ENCODE results near the gene CRYBG1.

CRYBG1 gene

DNA sequence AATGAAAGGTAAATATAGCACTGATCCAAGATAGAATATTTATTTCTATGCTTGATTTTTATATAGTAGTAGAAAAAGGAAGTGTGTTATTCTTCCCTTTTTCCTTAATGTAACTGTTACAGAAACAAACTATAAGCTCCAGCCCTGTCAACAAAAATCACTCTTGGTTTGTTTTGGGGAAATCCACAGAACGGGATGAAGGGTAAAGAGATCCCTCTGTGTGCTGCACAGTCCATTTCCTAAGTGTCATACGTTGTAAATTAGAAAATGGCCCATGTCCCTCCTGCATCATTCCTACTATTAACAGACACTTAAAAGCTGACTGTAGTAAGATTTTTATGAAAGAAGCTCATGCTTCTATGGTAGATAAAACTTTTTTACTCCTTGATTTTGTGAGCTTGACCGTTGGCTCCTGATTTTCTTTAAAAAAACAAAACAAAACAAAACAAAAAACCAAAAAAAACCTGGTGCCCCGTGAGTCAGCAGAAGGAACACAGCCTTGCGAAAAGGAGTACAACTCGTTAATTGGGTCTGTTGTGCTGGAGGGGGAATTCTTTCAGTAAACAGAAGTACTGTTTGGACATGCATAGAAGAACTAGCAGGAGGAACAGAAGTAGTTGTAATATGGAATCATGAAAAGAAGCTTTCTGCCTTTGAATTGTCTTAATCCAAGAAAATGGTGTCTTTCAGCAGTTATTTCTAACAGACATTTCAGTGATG, 201.3 kb downstream of the CRYBG1 start:
- DNase-seq (ENCODE audit: low spot score) = peak; percentile 36
- ChIA-PET POLR2A (ENCODE audit: low non-redundant PET) (no interaction called here), CTCF (interaction anchor here (0.6 to 1.7 kb wide), 5 partner anchors 9 to 202 kb away, joined by 3 to 5 read pairs (median 4); partner anchors contain the start of gene CRYBG1)
- TF ChIP-seq, protein P1, sequence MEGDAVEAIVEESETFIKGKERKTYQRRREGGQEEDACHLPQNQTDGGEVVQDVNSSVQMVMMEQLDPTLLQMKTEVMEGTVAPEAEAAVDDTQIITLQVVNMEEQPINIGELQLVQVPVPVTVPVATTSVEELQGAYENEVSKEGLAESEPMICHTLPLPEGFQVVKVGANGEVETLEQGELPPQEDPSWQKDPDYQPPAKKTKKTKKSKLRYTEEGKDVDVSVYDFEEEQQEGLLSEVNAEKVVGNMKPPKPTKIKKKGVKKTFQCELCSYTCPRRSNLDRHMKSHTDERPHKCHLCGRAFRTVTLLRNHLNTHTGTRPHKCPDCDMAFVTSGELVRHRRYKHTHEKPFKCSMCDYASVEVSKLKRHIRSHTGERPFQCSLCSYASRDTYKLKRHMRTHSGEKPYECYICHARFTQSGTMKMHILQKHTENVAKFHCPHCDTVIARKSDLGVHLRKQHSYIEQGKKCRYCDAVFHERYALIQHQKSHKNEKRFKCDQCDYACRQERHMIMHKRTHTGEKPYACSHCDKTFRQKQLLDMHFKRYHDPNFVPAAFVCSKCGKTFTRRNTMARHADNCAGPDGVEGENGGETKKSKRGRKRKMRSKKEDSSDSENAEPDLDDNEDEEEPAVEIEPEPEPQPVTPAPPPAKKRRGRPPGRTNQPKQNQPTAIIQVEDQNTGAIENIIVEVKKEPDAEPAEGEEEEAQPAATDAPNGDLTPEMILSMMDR (conservative IDR thresholded peaks at IDR 0.05; ENCODE audit: low read depth) = no peak
- H3K27ac ChIP-seq = peak overlapping the region; percentile 71

DNA sequence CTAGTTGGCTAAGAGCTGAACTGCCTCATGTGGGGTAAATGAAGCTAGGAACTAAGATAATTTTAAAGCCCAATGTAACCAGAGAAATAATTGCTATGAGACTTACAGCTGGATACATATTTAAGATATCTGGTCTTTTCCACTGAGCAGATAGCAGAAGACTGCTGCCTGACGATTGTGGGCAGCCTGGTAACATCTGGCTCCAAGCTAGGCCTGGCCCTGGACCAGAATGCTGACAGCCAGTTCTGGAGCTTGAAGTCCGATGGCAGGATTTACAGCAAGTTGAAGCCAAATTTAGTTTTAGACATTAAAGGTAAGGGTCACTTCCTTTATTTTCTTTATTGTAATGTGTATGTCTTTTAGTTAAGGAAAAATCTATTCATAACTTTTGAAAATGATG, 203.1 kb downstream of the CRYBG1 start:
- TF ChIP-seq, protein P1 (conservative IDR thresholded peaks at IDR 0.05; ENCODE audit: low read depth) = no peak
- CTCF ChIA-PET = no interaction called here
- H3K27ac ChIP-seq = no peak overlapping the region
- DNase-seq (ENCODE audit: low spot score) = no peak
- POLR2A ChIA-PET (ENCODE audit: low non-redundant PET) = no interaction called here

DNA sequence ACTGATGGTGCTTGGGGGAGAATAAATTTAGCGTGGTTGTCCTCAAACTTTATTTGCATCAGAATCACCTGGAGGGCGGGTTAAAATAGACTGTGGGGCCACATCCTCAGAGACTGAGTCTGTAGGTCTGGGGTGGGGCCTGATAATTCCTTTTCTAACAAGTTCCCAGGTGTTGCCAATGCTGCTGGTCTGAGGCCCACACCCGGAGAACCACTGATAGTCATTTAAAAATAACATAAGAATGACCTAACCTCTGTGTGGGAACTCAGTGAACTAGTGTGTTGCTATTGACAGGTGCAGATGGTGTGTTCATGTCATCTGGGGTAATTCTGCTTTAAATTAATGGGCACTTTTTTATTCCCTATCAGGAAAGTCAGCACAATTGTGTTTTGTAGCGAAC, 204.0 kb downstream of the CRYBG1 start:
- ChIA-PET POLR2A (ENCODE audit: low non-redundant PET) (no interaction called here), CTCF (interaction anchor here (0.7 kb wide), 1 partner anchor 426 kb away, joined by 5 read pairs; no protein-coding TSS in a partner anchor)
- no peak overlapping the region for H3K27ac ChIP-seq
- TF ChIP-seq, protein P1 (conservative IDR thresholded peaks at IDR 0.05; ENCODE audit: low read depth) = no peak
- DNase-seq (ENCODE audit: low spot score) = no peak

DNA sequence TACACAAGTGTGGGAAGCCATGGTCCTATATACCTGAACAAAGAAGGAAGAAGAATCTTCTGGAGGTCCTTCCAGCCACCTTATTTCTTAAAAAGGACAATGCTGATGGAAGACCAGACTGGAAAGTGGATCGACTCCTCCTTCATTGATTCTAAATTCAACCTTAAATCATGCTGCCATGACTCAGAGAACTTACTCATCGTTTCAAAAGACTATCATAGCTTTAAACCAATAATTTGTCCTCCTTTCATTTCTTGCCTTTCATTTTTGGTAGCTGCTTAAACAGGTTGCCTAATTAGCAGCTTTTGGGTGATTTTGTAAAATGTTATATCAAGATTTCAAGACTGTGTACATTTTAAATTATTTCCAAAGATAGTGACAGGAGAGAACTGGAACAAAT, 208.0 kb downstream of the CRYBG1 start:
- CTCF ChIA-PET = interaction anchor here (1.0 kb wide), 1 partner anchor 411 kb away, joined by 3 read pairs; no protein-coding TSS in a partner anchor
- DNase-seq (ENCODE audit: low spot score) = no peak
- no peak overlapping the region for H3K27ac ChIP-seq
- TF ChIP-seq, protein P1 (conservative IDR thresholded peaks at IDR 0.05; ENCODE audit: low read depth) = no peak
- POLR2A ChIA-PET (ENCODE audit: low non-redundant PET) = no interaction called here

DNA sequence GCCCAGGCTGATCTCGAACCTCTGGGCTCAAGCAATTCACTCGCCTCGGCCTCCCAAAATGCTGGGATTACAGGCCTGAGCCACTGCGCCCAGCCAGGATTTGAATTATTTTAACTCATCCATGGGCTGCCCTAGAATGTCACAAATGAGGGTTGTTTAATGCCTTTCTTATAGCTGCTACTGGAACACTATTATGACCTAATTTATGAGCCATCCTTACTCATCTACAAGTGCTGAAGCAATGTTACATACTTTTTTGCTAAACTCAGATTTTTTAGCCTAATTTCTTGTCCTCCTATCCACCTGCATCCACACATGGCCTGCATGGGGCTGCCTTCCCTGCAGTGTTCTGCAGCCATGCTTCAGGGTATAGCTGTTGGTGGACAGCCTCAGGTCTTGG, 208.9 kb downstream of the CRYBG1 start:
- TF ChIP-seq, protein P1 (conservative IDR thresholded peaks at IDR 0.05; ENCODE audit: low read depth) = no peak
- POLR2A ChIA-PET (ENCODE audit: low non-redundant PET) = no interaction called here
- DNase-seq (ENCODE audit: low spot score) = no peak
- H3K27ac ChIP-seq = no peak overlapping the region
- CTCF ChIA-PET = no interaction called here

DNA sequence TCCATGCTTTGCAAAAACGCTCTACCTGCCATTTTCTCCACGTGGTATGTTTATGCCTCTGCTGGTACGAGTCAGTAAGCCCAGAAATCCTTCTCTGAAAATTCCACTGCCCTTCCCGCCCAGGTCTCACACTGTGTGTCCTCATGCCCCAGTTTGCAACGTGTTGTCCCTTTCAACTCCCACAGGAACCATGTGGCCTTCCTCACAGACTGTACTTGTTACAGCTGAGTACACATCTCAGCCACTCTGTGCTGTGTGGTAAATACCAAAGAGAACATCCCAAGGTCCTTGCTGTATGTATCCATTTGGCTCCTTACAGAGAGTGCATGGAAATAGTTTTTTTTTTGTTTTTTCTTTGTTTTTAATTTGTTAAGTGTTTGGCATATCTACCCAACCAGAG, 211.9 kb downstream of the CRYBG1 start:
- no peak overlapping the region for H3K27ac ChIP-seq
- DNase-seq (ENCODE audit: low spot score) = no peak
- POLR2A ChIA-PET (ENCODE audit: low non-redundant PET) = no interaction called here
- TF ChIP-seq, protein P1 (conservative IDR thresholded peaks at IDR 0.05; ENCODE audit: low read depth) = no peak
- CTCF ChIA-PET = interaction anchor here (0.7 to 1.6 kb wide), 3 partner anchors 12 to 407 kb away, joined by 3 to 7 read pairs (median 7); no protein-coding TSS in a partner anchor

Measured in RWPE1 (cell line).